GM10266 (cell line): Measurements from ENCODE around the gene SMARCB1.

ENCODE experiments used
- DNase-seq: peaks from one replicate; pipeline ENCODE4 v3.0.0; 2012; ENCODE audit errors: extremely low spot score
- TF ChIP-seq, protein P1 (sequence below): IDR thresholded peaks from 2 replicates; pipeline ENCODE4 v1.5.1; 2012; ENCODE audit warnings: mild to moderate bottlenecking, low read depth; ENCODE audit not compliant: control insufficient read depth, insufficient read depth; ENCODE audit errors: missing control alignments

The SMARCB1 gene

DNA sequence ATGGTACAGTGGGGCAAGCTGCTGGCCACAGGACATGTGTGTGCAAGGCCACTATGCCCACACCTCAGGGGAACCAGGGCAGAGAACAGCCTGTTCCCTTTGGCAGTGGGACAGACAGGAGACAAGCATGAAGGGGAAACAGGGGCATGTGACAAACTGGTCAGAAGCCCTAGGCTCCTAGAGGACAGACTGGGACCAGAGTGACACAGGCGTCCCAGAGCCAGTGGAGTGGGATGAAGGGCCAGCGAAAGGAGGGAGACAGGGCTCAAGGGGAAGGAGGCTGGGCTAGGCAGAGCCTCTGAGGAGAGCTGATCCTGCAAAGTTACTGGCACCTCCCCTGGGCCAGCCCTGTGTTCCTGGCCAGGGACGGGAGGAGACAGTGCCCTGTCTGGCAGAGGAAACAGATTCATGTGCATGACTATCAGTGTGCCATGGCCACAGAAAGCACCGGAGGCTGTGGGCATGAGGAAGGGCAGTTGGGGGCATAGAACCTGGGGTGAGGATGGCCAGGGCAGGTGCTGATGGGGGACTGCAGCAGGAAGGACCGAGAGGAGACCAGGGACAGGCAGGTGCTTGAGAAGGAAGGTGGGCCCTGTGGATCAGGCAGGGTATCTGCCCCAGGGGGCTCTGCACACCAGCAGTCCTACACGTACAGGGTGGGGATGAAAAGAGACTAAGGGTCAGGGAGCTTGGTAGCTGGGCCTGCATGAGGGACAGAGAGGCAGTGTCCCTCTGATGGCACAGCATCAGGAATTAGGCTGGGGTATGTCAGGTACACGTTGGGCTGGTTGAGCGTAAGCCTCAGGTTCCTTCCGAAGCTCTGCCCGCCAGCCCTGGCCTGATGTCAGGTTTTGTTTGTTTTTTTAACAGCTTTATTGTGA lies 42.3 kb downstream of the SMARCB1 start:
- no peak for DNase-seq
- TF ChIP-seq, protein P1, sequence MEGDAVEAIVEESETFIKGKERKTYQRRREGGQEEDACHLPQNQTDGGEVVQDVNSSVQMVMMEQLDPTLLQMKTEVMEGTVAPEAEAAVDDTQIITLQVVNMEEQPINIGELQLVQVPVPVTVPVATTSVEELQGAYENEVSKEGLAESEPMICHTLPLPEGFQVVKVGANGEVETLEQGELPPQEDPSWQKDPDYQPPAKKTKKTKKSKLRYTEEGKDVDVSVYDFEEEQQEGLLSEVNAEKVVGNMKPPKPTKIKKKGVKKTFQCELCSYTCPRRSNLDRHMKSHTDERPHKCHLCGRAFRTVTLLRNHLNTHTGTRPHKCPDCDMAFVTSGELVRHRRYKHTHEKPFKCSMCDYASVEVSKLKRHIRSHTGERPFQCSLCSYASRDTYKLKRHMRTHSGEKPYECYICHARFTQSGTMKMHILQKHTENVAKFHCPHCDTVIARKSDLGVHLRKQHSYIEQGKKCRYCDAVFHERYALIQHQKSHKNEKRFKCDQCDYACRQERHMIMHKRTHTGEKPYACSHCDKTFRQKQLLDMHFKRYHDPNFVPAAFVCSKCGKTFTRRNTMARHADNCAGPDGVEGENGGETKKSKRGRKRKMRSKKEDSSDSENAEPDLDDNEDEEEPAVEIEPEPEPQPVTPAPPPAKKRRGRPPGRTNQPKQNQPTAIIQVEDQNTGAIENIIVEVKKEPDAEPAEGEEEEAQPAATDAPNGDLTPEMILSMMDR, result no peak

DNA sequence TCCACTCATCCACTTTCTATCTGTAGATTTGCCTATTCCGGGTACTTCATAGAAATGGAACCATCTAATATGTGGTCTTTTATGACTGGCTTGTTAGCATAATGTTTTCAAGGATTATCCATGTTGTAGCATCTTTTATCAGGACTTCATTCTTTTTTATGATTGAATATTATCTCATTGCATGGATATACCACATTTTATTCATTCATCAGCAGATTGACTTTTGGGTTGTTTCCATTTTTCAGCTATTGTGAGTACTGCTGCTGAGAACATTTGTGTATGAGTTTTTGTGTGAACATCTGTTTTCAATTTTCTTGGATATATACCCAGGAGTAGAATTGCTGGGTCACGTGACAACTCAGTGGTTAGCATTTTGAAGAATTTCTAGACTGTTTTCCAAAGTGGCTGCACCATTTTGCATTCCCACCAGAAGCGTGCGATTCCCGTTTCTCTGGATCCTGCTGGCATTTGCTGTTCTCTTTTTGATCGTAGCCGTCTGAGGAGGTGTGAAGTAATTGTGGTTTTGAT lies 43.1 kb downstream of the SMARCB1 start:
- TF ChIP-seq, protein P1, result no peak
- DNase-seq, result no peak

DNA sequence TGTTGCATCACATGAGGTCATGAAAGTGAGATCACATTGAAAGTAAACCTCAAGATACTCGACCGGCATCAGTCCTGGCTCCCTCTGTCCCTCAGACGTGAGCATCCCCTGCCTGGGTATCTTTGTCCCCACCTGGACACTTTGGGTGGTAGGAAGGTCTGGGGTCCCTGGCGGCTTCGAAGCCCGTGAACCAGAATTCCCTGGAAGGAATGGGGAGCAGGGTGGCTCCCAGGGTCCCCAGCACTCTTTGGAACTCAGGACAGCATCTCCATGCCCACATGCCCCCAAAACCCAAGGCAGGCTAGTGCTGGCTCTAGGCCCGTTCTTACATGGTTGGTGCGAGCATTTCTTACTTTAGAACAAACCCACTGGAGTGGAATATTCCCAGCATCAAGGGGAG lies 44.5 kb downstream of the SMARCB1 start:
- TF ChIP-seq, protein P1, result no peak
- DNase-seq, result no peak

DNA sequence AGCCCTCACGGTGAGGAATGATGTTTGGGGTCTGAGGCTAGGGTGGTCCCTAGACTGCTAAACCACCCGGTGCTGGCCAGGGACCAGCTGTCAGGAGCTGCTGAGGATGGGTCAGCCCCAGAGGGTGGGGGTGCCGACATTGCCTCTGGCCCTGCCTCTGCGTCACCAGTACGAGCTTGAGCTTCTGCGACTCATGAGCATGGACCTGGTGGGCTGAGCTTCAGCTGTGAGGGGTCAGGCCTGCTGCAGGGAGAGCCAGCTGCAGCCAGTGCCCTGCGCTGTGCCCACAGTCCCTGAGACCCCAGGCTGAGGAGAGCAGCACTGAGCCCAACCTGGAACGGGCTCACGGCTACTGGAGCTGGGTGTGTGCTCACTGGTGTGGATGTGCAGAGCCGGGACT lies 45.0 kb downstream of the SMARCB1 start:
- DNase-seq, result no peak
- TF ChIP-seq, protein P1, result no peak

DNA sequence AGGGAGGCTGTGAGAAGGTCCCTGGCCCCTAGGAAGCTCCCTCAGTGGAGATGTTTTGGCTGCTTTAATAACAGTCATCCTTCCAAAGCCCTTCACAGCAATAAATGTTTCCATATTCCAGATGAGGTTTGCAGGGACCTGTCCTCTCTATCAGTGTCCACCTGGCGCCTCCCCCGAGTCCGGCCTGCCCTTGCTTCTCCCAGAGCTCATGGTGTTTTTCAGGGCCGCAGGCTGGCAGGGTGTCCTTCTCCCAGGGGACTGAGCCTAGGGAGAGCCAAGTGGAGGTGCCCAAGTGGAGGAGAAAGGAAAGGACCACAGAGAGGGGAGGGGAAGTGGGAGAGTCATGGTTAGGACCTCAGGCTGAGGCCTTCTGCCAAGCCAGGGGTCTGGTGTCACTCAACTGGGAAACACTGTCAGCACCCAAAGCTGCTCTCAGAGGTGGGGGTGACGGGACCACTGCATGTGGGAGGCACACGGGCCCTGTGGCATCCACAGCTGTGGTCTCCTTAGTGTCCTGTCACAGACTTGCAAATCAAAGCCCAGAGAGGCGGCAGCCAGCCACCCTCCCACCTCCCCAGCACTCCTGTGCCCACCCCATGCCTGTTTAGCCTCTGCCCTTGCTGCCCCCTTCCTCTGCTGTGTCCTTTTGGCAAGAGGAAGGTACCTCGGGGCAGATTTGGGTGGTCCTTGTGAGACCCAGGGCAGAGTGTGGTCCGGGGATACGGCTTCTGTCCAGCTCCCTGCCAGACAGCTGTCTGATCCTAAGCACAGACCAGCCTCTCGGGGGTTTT lies 45.7 kb downstream of the SMARCB1 start:
- TF ChIP-seq, protein P1, result no peak
- DNase-seq, result no peak

DNA sequence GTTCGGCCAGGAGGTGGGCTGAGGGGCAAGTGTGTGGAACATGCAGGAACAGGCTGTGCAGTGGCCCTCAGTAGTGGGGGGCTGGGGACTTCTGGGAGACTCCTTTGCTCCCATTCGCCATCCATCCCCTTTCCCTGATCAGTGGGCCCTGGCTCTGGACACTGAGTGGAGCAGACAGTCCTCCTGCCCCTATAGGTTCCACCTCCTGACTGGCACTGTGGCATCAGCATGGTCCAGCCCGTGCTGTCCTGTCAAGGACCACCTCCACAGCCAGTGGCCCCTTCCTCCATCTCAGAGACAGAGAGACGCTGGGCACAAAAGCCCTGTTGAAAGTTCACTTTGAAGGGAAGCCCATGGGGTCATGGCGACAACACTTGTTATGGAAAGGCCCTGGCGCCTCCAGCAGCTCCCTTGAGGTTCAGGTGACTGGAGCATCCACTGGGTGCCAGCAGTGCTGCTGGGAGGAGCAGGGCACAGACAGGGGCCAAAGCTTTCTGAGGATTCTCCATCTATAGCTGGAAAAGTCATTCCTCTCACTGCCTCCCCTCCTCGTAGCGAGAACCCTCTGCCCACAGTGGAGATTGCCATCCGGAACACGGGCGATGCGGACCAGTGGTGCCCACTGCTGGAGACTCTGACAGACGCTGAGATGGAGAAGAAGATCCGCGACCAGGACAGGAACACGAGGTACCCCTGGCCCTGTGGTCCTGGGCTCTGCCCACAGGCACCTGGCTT lies 46.4 kb downstream of the SMARCB1 start:
- TF ChIP-seq, protein P1, result no peak
- no peak for DNase-seq

DNA sequence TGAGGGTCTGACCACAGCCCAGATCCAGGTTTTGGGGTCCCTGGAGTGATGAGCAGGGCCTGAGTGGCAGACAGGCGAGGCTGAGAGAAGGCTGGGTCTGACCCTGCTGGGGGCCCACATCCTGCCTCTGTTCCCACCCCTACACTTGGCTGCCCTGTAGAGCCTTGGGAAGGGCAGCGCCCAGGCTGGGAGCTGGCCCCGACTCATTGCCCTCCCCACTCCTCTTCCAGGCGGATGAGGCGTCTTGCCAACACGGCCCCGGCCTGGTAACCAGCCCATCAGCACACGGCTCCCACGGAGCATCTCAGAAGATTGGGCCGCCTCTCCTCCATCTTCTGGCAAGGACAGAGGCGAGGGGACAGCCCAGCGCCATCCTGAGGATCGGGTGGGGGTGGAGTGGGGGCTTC lies 47.1 kb downstream of the SMARCB1 start:
- no peak for DNase-seq
- TF ChIP-seq, protein P1, result no peak
